ENCODE measurements around the gene CCDC38. TPM values are rescaled to one million over a fixed set of nuclear protein-coding genes. Genes with fewer than 3 reads are reported as not detected.

Gene CCDC38
- total RNA-seq, 2 donors from 2014 or later = not detected

DNA sequence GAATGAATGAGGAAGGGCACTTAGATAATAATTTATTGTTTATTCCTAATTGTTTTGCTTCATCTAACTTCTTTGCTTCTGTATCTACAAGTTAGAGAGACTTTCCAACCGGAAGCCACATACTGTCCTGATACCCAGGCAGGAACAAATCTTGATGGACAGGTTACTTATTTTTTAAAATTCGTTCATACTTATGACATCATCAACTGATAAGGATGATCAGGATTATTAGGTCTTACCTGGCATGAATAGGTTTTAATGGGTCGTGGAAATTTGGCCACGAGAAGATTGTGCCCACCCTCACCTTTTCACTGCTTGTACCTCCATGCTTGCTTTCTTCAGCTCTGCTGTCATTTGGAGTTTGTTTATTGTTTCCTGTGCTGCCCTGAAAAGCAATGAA, 44.3 kb downstream of the CCDC38 start:
- no peak for DNase-seq (ENCODE audit: low spot score)
- intact Hi-C loops (cut with DNase I) = no loop called here

DNA sequence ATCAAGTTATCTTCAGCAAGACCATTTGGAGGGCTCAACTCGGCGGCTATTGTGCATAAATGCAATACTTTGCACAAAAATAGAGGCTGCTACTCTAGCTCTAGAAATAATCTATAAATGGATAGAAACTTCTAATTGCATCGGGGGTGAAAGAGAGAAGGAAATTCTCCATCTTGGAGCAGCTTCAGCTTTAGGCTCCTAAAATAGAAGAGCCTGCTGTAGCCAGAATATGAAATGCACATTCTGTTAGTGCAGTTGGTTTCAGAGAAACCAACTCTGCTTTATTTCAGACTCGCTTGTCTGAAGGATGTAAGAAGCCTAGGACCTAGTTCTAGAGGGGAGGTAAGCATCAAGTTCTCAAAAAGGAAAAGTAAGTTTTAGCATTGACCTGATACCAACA, 45.6 kb downstream of the CCDC38 start:
- intact Hi-C loops (cut with DNase I) = no loop called here

GRCh38 chr12:95890958-95891357, 51.5 kb downstream of the CCDC38 start:
- intact Hi-C loops (cut with DNase I) = no loop called here
- no peak for DNase-seq (ENCODE audit: low spot score)

More for the DNA sequence above, 45.6 kb downstream of the CCDC38 start:
- DNase-seq (ENCODE audit: low spot score) = no peak

DNA sequence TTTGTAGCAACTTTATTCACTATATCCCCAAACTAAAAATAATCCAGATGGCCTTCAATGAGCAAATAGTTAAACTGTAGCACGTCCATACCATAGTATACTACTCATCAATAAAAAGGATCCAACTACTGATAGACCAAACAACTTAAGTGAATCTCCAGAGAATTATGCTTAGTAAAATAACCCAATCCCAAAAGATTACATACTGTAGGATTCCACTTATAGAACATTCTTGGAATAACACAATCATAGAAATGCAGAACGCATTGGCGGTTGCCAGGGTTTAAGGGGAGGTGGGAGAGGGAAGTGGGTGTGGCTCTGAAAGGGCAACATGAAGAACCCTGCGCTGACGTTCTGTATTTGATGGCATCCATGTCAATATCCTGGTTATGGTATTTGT, 55.1 kb downstream of the CCDC38 start:
- no peak for DNase-seq (ENCODE audit: low spot score)
- intact Hi-C loops (cut with DNase I) = no loop called here

DNA sequence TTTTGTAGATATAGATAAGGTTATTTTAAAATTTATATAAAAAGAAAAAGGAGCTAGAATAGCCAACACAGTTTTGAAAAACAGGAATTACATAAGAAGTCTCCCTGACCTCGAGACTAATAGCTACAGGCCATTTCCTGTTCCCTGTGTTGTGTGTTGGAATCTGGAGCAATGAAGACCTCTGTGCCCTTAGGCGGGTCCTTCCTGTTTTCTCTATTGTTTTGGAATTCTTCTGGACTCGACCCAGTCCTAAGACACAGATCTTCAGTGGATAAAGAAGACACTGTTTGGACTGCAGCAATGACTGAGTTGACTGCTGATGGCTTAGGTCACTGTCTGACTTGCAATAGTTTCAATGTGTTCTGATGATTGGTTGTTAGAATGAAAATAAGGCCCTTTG, 57.4 kb downstream of the CCDC38 start:
- intact Hi-C loops (cut with DNase I) = no loop called here
- DNase-seq (ENCODE audit: low spot score) = no peak

DNA sequence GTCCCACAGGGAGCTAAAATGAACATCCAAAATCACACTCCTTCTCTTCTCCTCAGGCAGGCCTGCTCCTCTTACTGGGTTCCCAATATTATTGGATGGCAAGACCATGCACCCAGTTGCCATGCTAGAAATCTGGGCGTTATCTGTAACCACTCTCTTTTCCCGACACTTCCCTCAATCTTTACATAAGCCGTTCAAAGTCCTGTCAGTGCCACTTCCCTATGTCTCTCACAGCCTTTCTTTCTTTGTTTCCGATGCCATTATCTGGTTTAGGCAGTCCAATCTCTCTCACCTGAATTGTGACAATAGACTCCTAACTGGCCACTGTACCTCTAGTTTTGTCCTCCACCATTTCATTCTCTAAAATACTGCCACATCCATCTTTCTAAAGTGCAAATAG, 59.5 kb downstream of the CCDC38 start:
- no peak for DNase-seq (ENCODE audit: low spot score)
- intact Hi-C loops (cut with DNase I) = no loop called here

GRCh38 chr12:95882080-95882479, 60.3 kb downstream of the CCDC38 start:
- intact Hi-C loops (cut with DNase I) = no loop called here

GRCh38 chr12:95881331-95881955, 61.0 kb downstream of the CCDC38 start:
- intact Hi-C loops (cut with DNase I) = no loop called here
- DNase-seq (ENCODE audit: low spot score) = no peak

More at GRCh38 chr12:95882080-95882479, 60.3 kb downstream of the CCDC38 start:
- DNase-seq (ENCODE audit: low spot score) = no peak

DNA sequence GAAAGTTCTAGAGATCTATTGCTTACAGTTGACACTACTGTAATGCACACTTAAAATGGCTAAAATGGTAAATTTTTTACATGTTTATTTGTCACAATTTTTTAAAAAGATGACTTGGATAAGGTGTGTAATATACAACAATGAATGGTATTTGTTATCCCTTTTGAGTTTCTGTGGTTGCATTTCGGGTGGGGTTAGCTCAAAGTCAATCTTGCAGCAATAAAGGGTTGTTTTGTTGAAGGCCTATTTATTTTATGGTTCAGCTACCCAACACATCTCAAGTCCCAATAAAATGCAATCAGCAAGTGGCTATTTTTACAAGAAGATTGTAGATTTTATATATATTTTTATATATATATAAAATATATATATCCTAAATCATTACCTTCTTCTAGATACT, 61.5 kb downstream of the CCDC38 start:
- no peak for DNase-seq (ENCODE audit: low spot score)
- intact Hi-C loops (cut with DNase I) = no loop called here

DNA sequence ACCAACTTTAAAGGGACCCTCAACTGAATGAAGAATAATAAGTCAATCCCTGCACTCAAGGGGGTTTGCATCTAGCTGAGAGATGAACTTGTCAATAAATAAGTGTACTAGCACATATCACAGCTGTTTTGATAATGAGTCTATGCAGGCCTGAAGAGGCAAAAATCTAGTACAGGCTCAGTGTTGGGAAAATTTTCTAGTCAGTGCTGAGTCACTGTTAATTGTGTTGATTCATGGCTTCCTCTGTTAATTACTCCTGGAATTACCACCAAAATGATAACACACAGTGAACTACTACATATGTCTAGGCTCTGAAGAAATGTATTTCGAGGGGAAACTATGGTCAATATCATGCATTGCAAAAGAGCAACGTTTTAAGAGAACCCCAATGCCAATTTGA, 64.8 kb downstream of the CCDC38 start:
- DNase-seq (ENCODE audit: low spot score) = no peak
- intact Hi-C loops (cut with DNase I) = no loop called here

GRCh38 chr12:95874452-95874851, 68.0 kb downstream of the CCDC38 start:
- DNase-seq (ENCODE audit: low spot score) = no peak
- intact Hi-C loops (cut with DNase I) = no loop called here

- intact Hi-C loops (cut with DNase I) = no loop called here
- DNase-seq (ENCODE audit: low spot score) = no peak
Observed at GRCh38 chr12:95870897-95871296, 71.5 kb downstream of the CCDC38 start.

DNA sequence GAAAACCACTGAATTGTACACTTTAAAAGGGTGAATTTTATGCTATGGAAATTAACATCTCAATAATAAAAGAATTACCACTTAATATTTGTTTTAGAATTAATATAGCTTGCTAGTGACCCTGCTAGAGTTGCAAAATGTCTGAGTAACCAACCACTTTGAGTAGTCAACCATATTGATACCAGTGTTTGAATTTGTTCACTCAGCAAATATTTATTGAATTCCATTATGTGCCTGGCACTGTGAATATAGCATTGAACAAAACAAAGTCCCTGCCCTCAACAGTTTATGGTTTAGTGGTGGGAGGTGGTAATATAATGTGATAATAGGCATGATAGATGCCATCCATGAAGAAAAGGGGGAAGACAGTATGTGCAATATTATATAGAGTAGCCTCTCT, 79.1 kb downstream of the CCDC38 start:
- no peak for DNase-seq (ENCODE audit: low spot score)
- intact Hi-C loops (cut with DNase I) = no loop called here

GRCh38 chr12:95862038-95862437, 80.4 kb downstream of the CCDC38 start:
- intact Hi-C loops (cut with DNase I) = no loop called here
- DNase-seq (ENCODE audit: low spot score) = no peak

DNA sequence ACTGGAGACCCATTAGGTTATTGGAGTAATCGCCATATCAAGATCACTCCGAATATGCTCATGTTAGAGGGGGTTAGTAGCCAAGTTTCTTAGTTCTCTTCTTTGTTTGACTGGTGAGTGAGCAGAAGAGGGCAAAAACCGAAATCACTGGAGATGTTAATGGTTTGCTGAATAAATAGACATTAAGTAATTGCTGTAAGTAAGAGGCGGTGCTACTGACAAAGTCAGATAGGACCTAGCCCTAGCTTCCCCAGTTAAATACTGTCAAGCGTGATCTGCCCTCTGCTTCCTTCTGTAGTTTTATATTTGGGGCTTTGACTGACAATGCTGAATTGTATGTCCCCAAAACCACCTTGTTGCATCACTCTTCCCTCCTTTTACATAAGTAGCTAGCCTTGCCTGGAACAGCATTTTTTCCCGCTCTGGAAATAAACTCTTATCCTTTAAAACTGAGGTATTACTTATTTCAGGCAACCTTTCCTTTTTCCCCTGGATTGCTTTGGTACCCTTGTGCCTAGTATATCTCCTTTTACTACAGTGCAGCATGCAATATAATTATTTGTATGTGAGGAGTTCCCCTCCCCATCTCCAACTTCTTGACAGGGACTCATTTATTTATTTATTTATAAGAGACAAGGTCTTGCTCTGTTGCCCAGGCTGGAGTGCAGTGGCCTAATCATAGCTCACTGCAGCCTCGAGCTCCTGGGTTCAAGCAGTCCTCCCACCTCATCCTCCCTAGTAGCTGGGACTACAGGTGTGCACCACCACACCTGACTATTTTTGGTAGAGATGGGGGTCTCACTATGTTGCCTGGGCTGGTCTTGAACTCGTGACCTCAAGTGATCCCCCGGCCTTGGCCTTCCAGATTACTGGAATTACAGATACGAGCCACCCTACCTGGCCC, 82.2 kb downstream of the CCDC38 start:
- intact Hi-C loops (cut with DNase I) = no loop called here
- no peak for DNase-seq (ENCODE audit: low spot score)

- DNase-seq (ENCODE audit: low spot score) = no peak
- intact Hi-C loops (cut with DNase I) = no loop called here
Observed at GRCh38 chr12:95859344-95859816, 83.0 kb downstream of the CCDC38 start.

GRCh38 chr12:95858451-95859343, 83.7 kb downstream of the CCDC38 start, which contains the start of gene SNRPF:
SNRPF (plus strand) TSS chr12:95858952; CDS start chr12:95859074, 122 bp downstream.
- DNase-seq (ENCODE audit: low spot score) = peak; percentile 98
- intact Hi-C loops (cut with DNase I) = no loop called here

- no peak for DNase-seq (ENCODE audit: low spot score)
- intact Hi-C loops (cut with DNase I) = no loop called here
Observed at GRCh38 chr12:95857799-95858198, 84.6 kb downstream of the CCDC38 start.

GRCh38 chr12:95857156-95857555, 85.3 kb downstream of the CCDC38 start:
- DNase-seq (ENCODE audit: low spot score) = no peak
- intact Hi-C loops (cut with DNase I) = no loop called here

DNA sequence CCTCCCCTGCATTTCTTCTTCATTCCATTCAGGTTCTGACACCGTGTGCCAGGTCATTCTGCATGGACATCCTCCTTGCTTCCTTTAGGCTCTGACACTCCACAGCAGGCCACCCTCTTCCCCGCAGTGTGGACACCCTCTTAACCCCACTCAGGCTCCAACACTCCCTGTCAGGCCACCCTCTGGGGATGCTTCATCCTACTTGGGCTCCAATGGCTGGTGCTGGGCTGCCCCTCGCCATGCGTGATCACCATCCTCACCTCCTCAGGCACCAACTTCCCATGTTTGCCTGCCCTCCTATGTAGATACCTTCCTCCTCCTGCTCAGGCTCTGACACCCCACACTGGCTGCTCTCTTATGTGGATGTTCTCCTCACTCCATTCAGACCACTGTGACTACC, 90.3 kb downstream of the CCDC38 start:
- DNase-seq (ENCODE audit: low spot score) = no peak
- intact Hi-C loops (cut with DNase I) = no loop called here
